Hepatocyte (in vitro differentiated cells): ENCODE measurements around the gene HEPHL1.

Experiments
- EZH2 ChIP-seq: fragments of 200-600 bp; sonication (generic); IDR thresholded peaks from 2 replicates; pipeline ENCODE4 v1.6.1; 2016; ENCODE audit warnings: antibody characterized with exemption, mild to moderate bottlenecking, borderline replicate concordance
- EZH2phosphoT487 ChIP-seq: fragments of 200-600 bp; sonication (generic); IDR thresholded peaks from one replicate; pipeline ENCODE4 v1.6.1; 2018; ENCODE audit warnings: antibody characterized with exemption, mild to moderate bottlenecking, low read depth, moderate library complexity; ENCODE audit not compliant: unreplicated experiment, severe bottlenecking
- TF ChIP-seq, protein P1 (sequence below): fragments of 200-600 bp; sonication (generic); IDR thresholded peaks from 2 replicates; pipeline ENCODE4 v1.5.1; 2016; ENCODE audit warnings: antibody characterized with exemption, mild to moderate bottlenecking; ENCODE audit not compliant: poor library complexity

DNA sequence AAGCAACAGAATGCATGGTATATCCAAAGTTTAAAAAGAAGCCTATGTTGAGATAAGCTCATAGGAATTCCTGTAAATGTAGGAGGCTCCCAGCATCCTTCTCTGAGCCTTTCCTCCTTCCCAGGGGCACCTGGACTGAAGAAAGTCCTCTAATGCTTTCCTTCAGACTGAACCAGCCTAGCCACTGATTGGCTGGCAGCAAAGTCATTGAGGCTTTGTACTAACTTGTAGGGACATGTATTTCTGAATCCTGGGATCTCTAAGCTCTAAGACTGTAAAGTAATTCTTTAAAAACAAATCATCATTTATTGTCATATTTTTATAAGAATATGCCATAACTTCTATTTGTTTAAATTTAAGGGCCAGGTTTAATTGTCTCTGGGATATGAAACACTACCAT is 83.6 kb downstream of the HEPHL1 start:
- TF ChIP-seq, protein P1, sequence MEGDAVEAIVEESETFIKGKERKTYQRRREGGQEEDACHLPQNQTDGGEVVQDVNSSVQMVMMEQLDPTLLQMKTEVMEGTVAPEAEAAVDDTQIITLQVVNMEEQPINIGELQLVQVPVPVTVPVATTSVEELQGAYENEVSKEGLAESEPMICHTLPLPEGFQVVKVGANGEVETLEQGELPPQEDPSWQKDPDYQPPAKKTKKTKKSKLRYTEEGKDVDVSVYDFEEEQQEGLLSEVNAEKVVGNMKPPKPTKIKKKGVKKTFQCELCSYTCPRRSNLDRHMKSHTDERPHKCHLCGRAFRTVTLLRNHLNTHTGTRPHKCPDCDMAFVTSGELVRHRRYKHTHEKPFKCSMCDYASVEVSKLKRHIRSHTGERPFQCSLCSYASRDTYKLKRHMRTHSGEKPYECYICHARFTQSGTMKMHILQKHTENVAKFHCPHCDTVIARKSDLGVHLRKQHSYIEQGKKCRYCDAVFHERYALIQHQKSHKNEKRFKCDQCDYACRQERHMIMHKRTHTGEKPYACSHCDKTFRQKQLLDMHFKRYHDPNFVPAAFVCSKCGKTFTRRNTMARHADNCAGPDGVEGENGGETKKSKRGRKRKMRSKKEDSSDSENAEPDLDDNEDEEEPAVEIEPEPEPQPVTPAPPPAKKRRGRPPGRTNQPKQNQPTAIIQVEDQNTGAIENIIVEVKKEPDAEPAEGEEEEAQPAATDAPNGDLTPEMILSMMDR, result no peak
- TF ChIP-seq EZH2 (no peak), EZH2phosphoT487 (no peak)
